Lower leg skin (tissue), 4 donors: ENCODE measurements around the gene CD7. TPM values are rescaled to one million over a fixed set of nuclear protein-coding genes. Genes with fewer than 3 reads are reported as not detected.
A peak's percentile ranks its signal among the peaks of the same experiment; 100 is the strongest.

ENCODE experiments used
- DNase-seq, 2 donors: peaks; one replicate each; pipeline ENCODE4 v3.0.0-alpha.2; 2019; ENCODE audit warnings: low spot score in 2 of 2
- H3K4me3 ChIP-seq: fragments of 200-600 bp; sonication (generic); 2 replicates; pipeline ENCODE4 v1.5.1; 2017; ENCODE audit warnings: mild to moderate bottlenecking, low read depth; ENCODE audit not compliant: poor library complexity, severe bottlenecking
- CTCF ChIP-seq, 3 donors: fragments of 450-650 bp; IDR thresholded peaks; one replicate each; pipeline ENCODE4 v1.5.1; 2016; ENCODE audit warnings: antibody characterized with exemption in 3 of 3, mild to moderate bottlenecking in 3 of 3, moderate library complexity in 2 of 3
- POLR2A ChIP-seq, 2 donors: fragments of 450-650 bp; IDR thresholded peaks; one replicate each; pipeline ENCODE4 v1.6.1; 2016 to 2017; ENCODE audit warnings: antibody characterized with exemption in 2 of 2, mild to moderate bottlenecking in 1 of 2, moderate library complexity in 1 of 2
- WGBS, 2 donors: methylation state at CpG; one replicate each; pipeline ENCODE4 v1.1.5; 2018; 5-methylcytosine and 5-hydroxymethylcytosine counted together
- intact Hi-C: fragments of 100-400 bp; cut with DNase I; formaldehyde crosslinking; loops from one replicate; pipeline ENCODE4 v1.15.0; 2023; ENCODE audit warnings: low total_unique reads
- total RNA-seq, 4 donors: library from RNA; depleted of rRNA; stranded (reverse); fragments of >200 nt; gene quantifications; one replicate each; pipeline ENCODE4 v1.1.0, GENCODE V29; 2016

The CD7 gene
- total RNA-seq, 4 donors from 2014 or later, result 0.45 to 0.99 TPM; not detected in 2

- 5 to 13% methylated on average over 24 to 60 of the region's 86 CpGs for WGBS, 2 donors
- H3K4me3 ChIP-seq, result peak overlapping the region; percentile 76
- peak in 1 of 2 donors; percentile 91 for TF ChIP-seq POLR2A (IDR thresholded peaks at IDR 0.05)
- no peak for TF ChIP-seq CTCF (IDR thresholded peaks at IDR 0.05)
- intact Hi-C loops, result no loop called here
- peak; percentile 96 to 99 for DNase-seq
Measured at GRCh38 chr17:82292251-82293154, 24.9 kb downstream of the CD7 start.

- intact Hi-C loops, result no loop called here
- TF ChIP-seq CTCF (IDR thresholded peaks at IDR 0.05), result no peak
- no peak for TF ChIP-seq POLR2A (IDR thresholded peaks at IDR 0.05)
- 83 to 86% methylated on average over 19 of the region's 19 CpGs for WGBS, 2 donors
- no peak for DNase-seq
- H3K4me3 ChIP-seq, result no peak overlapping the region
Measured at GRCh38 chr17:82291582-82292250, 25.7 kb downstream of the CD7 start.

GRCh38 chr17:82287868-82288801 lies 29.3 kb downstream of the CD7 start:
- no peak for DNase-seq
- 72% methylated on average over 19 of the region's 19 CpGs for WGBS, 2 donors
- H3K4me3 ChIP-seq, result no peak overlapping the region
- intact Hi-C loops, result no loop called here
- peak in 1 of 3 donors; percentile 99 for TF ChIP-seq CTCF (IDR thresholded peaks at IDR 0.05)
- TF ChIP-seq POLR2A (IDR thresholded peaks at IDR 0.05), result no peak

- 85 to 86% methylated on average over 9 of the region's 9 CpGs for WGBS, 2 donors
- TF ChIP-seq CTCF (IDR thresholded peaks at IDR 0.05), result no peak
- no peak for TF ChIP-seq POLR2A (IDR thresholded peaks at IDR 0.05)
- intact Hi-C loops, result no loop called here
- H3K4me3 ChIP-seq, result no peak overlapping the region
- DNase-seq, result no peak
Measured at GRCh38 chr17:82287013-82287867, 30.2 kb downstream of the CD7 start.

GRCh38 chr17:82285141-82285540 lies 32.3 kb downstream of the CD7 start:
- H3K4me3 ChIP-seq, result no peak overlapping the region
- no peak for DNase-seq
- 45 to 57% methylated on average over 8 of the region's 8 CpGs for WGBS, 2 donors
- intact Hi-C loops, result no loop called here
- TF ChIP-seq CTCF (IDR thresholded peaks at IDR 0.05) (no peak), POLR2A (IDR thresholded peaks at IDR 0.05) (no peak)
